HG02759 (cell line): ENCODE measurements around the gene MEOX2.

Source experiments
- ATAC-seq: cut with Tn5 transposase; IDR thresholded peaks from one replicate; pipeline ENCODE4 v1.9.1; 2021; ENCODE audit warnings: mild to moderate bottlenecking, moderate library complexity; ENCODE audit not compliant: unreplicated experiment

Gene MEOX2

GRCh38 chr7:15686295-15686956, at the start of gene MEOX2:
Gene MEOX2 (minus strand): TSS chr7:15686683. CDS start chr7:15686402, 281 bp downstream.
- no peak for ATAC-seq

- ATAC-seq = no peak
Observed at GRCh38 chr7:15729746-15730145, 43.3 kb upstream of the MEOX2 start.

GRCh38 chr7:15725051-15725450, 38.6 kb upstream of the MEOX2 start:
- no peak for ATAC-seq

GRCh38 chr7:15723841-15724240, 37.4 kb upstream of the MEOX2 start:
- ATAC-seq = no peak

- no peak for ATAC-seq
Observed at GRCh38 chr7:15720849-15721471, 34.5 kb upstream of the MEOX2 start.

- no peak for ATAC-seq
Observed at GRCh38 chr7:15719311-15719710, 32.8 kb upstream of the MEOX2 start.

- ATAC-seq = no peak
Observed at GRCh38 chr7:15715435-15715834, 29.0 kb upstream of the MEOX2 start.

GRCh38 chr7:15709978-15710377, 23.5 kb upstream of the MEOX2 start:
- ATAC-seq = no peak

- no peak for ATAC-seq
Observed at GRCh38 chr7:15707570-15707969, 21.1 kb upstream of the MEOX2 start.

- ATAC-seq = no peak
Observed at GRCh38 chr7:15703732-15704131, 17.2 kb upstream of the MEOX2 start.

- no peak for ATAC-seq
Observed at GRCh38 chr7:15692501-15693020, 6.1 kb upstream of the MEOX2 start.

- no peak for ATAC-seq
Observed at GRCh38 chr7:15688911-15689310, 2.4 kb upstream of the MEOX2 start.

- no peak for ATAC-seq
Observed at GRCh38 chr7:15688279-15688626, 1.8 kb upstream of the MEOX2 start.

- ATAC-seq = no peak
Observed at GRCh38 chr7:15687546-15688278, 1.2 kb upstream of the MEOX2 start.

- ATAC-seq = no peak
Observed at GRCh38 chr7:15686957-15687545, 568 bp upstream of the MEOX2 start.

GRCh38 chr7:15685358-15686294, 857 bp downstream of the MEOX2 start:
- ATAC-seq = no peak

GRCh38 chr7:15684871-15685270, 1.6 kb downstream of the MEOX2 start:
- ATAC-seq = no peak

GRCh38 chr7:15684111-15684800, 2.2 kb downstream of the MEOX2 start:
- no peak for ATAC-seq

- ATAC-seq = no peak
Observed at GRCh38 chr7:15682751-15683245, 3.7 kb downstream of the MEOX2 start.

- no peak for ATAC-seq
Observed at GRCh38 chr7:15682111-15682510, 4.4 kb downstream of the MEOX2 start.
